D721Med (cell line): ENCODE data around the gene MDK.

ENCODE experiments used
- DNase-seq: peaks from one replicate; pipeline ENCODE4 v3.0.0; 2011; ENCODE audit warnings: low spot score; ENCODE audit not compliant: insufficient read length
- FAIRE-seq: peaks from 2 replicates; lab custom pipeline; 2011; peaks lifted over from hg19 to GRCh38; lab: Jason Lieb, UNC
- TF ChIP-seq, protein P1 (sequence below): IDR thresholded peaks from 2 replicates; pipeline ENCODE4 v1.5.1; 2012; ENCODE audit warnings: mild to moderate bottlenecking, control low read depth; ENCODE audit not compliant: insufficient read depth; ENCODE audit errors: missing control alignments

MDK gene

GRCh38 chr11:46381048-46381818 lies at the start of gene MDK:
Gene MDK (plus strand): TSS chr11:46381669. CDS start chr11:46382058, 389 bp downstream.
- FAIRE-seq (no peak), DNase-seq (no peak)
- TF ChIP-seq, protein P1, sequence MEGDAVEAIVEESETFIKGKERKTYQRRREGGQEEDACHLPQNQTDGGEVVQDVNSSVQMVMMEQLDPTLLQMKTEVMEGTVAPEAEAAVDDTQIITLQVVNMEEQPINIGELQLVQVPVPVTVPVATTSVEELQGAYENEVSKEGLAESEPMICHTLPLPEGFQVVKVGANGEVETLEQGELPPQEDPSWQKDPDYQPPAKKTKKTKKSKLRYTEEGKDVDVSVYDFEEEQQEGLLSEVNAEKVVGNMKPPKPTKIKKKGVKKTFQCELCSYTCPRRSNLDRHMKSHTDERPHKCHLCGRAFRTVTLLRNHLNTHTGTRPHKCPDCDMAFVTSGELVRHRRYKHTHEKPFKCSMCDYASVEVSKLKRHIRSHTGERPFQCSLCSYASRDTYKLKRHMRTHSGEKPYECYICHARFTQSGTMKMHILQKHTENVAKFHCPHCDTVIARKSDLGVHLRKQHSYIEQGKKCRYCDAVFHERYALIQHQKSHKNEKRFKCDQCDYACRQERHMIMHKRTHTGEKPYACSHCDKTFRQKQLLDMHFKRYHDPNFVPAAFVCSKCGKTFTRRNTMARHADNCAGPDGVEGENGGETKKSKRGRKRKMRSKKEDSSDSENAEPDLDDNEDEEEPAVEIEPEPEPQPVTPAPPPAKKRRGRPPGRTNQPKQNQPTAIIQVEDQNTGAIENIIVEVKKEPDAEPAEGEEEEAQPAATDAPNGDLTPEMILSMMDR: no peak

DNA sequence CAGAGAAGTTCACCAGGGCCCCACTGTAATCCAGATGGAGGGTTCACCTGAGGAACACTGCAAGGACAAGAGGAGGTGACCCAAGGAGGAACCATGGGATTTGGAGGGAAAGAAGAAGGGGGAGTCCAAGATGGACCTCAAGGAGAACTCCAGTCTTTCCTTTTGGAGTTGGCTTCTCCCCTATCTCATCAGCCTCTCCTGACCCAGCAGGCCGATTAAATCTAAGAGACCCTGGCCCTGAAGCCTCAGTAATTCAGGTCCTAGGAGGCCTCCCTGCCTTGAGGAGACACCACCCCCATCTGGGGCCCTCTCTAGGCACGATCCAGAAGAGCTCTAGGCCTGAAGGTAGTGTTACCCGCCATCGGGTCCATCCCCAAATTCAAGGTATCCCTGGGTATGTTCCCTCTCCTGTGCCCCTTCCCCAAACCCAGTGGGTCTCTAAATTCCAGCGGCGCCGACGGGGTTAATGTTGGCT lies 49.3 kb upstream of the MDK start:
- TF ChIP-seq, protein P1: no peak
- DNase-seq: no peak
- FAIRE-seq: no peak

GRCh38 chr11:46332568-46333393 lies 48.7 kb upstream of the MDK start:
- TF ChIP-seq, protein P1: no peak
- DNase-seq: no peak

DNA sequence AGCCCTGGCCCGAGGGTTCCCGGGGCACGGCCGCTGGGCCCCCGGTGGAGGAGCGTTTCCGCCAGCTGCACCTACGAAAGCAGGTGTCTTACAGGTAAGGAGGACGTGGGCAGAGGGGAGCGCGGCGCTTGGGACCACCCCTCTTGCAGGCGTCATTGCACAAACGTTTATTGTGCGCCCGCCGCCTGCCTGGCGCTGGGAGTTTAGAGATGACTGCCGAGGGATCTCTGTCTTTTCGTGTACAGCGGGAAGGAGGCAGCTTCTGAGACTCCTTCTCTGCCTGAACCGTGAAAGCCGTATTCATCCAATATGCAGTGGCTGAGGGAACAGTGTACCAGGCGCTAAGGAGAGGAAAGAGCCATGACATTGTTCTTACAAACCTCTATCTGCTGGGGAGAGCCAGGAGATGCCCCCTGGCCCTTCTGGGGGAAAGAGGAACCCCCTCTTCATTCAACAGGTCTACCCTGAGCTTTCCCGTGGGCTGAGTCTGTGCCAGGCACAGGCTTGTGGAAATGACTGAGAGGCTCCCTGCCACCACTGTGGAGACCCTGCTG lies 48.0 kb upstream of the MDK start:
- DNase-seq (no peak), FAIRE-seq (no peak)
- TF ChIP-seq, protein P1: no peak

More at GRCh38 chr11:46332568-46333393, 48.7 kb upstream of the MDK start:
- no peak for FAIRE-seq

DNA sequence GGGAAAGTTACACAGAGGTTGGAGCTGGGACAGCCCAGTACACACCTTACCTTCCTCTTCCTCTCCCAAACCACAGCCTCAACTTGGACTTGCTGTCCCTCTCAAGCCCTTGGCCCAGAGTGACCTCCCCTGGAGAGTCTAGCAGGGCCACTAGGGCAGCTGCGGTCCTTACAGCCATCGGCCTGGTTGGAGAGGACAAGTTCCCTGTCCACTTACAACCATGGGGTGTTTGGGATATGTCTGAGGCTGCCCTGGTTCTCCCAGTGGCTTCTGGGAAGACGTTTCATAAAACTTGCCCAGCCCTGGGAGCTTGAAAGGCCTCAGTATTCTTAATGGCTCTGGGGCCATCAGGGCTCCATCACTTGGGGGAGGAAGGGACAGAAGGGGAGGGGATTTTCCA lies 47.3 kb upstream of the MDK start:
- TF ChIP-seq, protein P1: no peak
- DNase-seq: no peak
- no peak for FAIRE-seq

DNA sequence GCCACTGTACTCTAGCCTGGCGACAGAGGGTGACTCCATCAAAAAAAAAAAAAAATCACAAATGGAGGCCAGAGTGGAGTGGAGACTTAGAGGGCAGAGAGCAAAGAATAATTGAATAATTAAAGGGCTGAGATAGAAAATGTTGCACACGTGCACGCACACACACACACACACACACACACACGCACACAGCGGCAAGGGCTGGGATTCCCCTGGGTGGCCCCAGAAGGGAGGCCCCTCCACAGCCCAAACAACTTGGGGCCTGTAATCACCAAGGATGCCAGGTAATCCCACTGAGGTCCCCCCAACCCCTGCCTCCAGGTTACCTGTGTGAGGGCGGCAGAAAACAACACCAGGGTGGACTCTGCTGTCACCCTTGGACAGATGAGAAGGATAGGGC lies 46.2 kb upstream of the MDK start:
- TF ChIP-seq, protein P1: no peak
- DNase-seq: no peak
- no peak for FAIRE-seq
